ENCODE measurements around the gene STARD7.

DNA sequence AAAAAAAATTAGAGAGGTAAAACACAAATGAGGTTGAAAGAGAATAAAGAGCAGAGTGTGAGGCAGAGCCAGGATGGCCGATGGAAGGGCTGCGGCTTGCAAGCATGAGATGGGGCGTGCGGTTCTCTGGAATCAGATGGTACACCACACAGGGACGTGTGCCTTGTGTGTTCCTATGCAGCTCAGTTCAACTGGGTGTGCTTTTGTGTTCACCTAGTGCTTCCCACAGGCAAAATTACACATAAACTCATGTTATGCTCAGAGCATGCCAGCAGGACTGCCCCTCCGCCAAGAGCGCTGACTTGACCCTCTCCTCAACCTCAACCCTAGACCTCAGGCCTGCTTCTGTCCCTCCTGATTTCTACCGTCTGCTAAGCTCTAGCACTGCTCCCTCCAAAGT is 24.4 kb downstream of the STARD7 start:
- TF ChIP-seq POLR2A (IDR thresholded peaks at IDR 0.05; ENCODE audit: low read length) (no peak), GATA1 (IDR thresholded peaks at IDR 0.05; ENCODE audit: low read depth, low read length) (no peak)
